ENCODE measurements around the gene AGAP1.

The AGAP1 gene

GRCh38 chr2:235591231-235591730 lies 97.4 kb downstream of the AGAP1 start:
- Histone ChIP-seq H3K36me3 (ENCODE audit: insufficient read depth, low read length) (no peaks in the 10 kb centered on the region), H3K9me3 (replicated peaks; ENCODE audit: low read length) (no peaks in the 10 kb centered on the region), H3K4me1 (ENCODE audit: control insufficient read depth, insufficient read depth, low read length) (no peaks in the 10 kb centered on the region), H3K4me3 (ENCODE audit: low read length) (no peak overlapping the region), H3K4me2 (ENCODE audit: low read length) (no peak overlapping the region), H3K9ac (ENCODE audit: low read depth, low read length) (no peak overlapping the region), H3K27me3 (ENCODE audit: control insufficient read depth, insufficient read depth, low read length) (no peaks in the 10 kb centered on the region)

GRCh38 chr2:235591921-235592320 lies 98.1 kb downstream of the AGAP1 start:
- no peak overlapping the region for H3K9ac ChIP-seq (ENCODE audit: low read depth, low read length)
- H3K4me3 ChIP-seq (ENCODE audit: low read length): no peak overlapping the region
- H3K27me3 ChIP-seq (ENCODE audit: control insufficient read depth, insufficient read depth, low read length): no peaks in the 10 kb centered on the region
- H3K4me1 ChIP-seq (ENCODE audit: control insufficient read depth, insufficient read depth, low read length): no peaks in the 10 kb centered on the region
- no peaks in the 10 kb centered on the region for H3K9me3 ChIP-seq (replicated peaks; ENCODE audit: low read length)
- no peaks in the 10 kb centered on the region for H3K36me3 ChIP-seq (ENCODE audit: insufficient read depth, low read length)
- H3K4me2 ChIP-seq (ENCODE audit: low read length): no peak overlapping the region

- Histone ChIP-seq H3K4me2 (ENCODE audit: low read length) (no peak overlapping the region), H3K4me1 (ENCODE audit: control insufficient read depth, insufficient read depth, low read length) (no peaks in the 10 kb centered on the region), H3K27me3 (ENCODE audit: control insufficient read depth, insufficient read depth, low read length) (no peaks in the 10 kb centered on the region), H3K9ac (ENCODE audit: low read depth, low read length) (no peak overlapping the region), H3K4me3 (ENCODE audit: low read length) (no peak overlapping the region), H3K36me3 (ENCODE audit: insufficient read depth, low read length) (no peaks in the 10 kb centered on the region), H3K9me3 (replicated peaks; ENCODE audit: low read length) (no peaks in the 10 kb centered on the region)
Observed at GRCh38 chr2:235592430-235592829, 98.6 kb downstream of the AGAP1 start.

DNA sequence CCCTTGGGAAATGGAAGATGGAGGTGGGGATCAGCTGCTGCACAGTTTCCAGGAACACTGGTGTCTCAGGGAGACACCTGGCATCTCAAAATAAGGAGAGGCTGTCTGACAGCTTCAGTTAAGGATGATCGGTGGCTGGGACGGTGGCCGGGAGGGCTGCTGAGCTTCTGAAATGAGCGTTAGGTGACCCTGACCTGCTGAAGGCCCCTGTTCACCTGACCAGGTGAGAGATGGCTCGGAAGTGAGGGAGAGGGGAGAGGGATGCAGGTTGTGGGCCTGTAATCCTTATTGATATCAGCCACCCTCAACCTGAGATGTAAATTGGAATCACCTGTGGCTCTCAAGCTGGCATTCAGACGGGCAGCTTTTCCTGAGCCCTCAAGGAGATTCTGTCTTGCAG lies 99.0 kb downstream of the AGAP1 start:
- Histone ChIP-seq H3K9me3 (replicated peaks; ENCODE audit: low read length) (no peaks in the 10 kb centered on the region), H3K27me3 (ENCODE audit: control insufficient read depth, insufficient read depth, low read length) (no peaks in the 10 kb centered on the region), H3K4me1 (ENCODE audit: control insufficient read depth, insufficient read depth, low read length) (no peaks in the 10 kb centered on the region), H3K4me2 (ENCODE audit: low read length) (no peak overlapping the region), H3K9ac (ENCODE audit: low read depth, low read length) (no peak overlapping the region), H3K4me3 (ENCODE audit: low read length) (no peak overlapping the region), H3K36me3 (ENCODE audit: insufficient read depth, low read length) (no peaks in the 10 kb centered on the region)

- no peaks in the 10 kb centered on the region for H3K4me1 ChIP-seq (ENCODE audit: control insufficient read depth, insufficient read depth, low read length)
- H3K4me2 ChIP-seq (ENCODE audit: low read length): no peak overlapping the region
- no peaks in the 10 kb centered on the region for H3K27me3 ChIP-seq (ENCODE audit: control insufficient read depth, insufficient read depth, low read length)
- H3K36me3 ChIP-seq (ENCODE audit: insufficient read depth, low read length): no peaks in the 10 kb centered on the region
- no peak overlapping the region for H3K9ac ChIP-seq (ENCODE audit: low read depth, low read length)
- H3K9me3 ChIP-seq (replicated peaks; ENCODE audit: low read length): no peaks in the 10 kb centered on the region
- no peak overlapping the region for H3K4me3 ChIP-seq (ENCODE audit: low read length)
Observed at GRCh38 chr2:235594041-235594440, 100.2 kb downstream of the AGAP1 start.

- no peaks in the 10 kb centered on the region for H3K36me3 ChIP-seq (ENCODE audit: insufficient read depth, low read length)
- H3K4me2 ChIP-seq (ENCODE audit: low read length): no peak overlapping the region
- no peak overlapping the region for H3K4me3 ChIP-seq (ENCODE audit: low read length)
- H3K9ac ChIP-seq (ENCODE audit: low read depth, low read length): no peak overlapping the region
- no peaks in the 10 kb centered on the region for H3K9me3 ChIP-seq (replicated peaks; ENCODE audit: low read length)
- no peaks in the 10 kb centered on the region for H3K27me3 ChIP-seq (ENCODE audit: control insufficient read depth, insufficient read depth, low read length)
- H3K4me1 ChIP-seq (ENCODE audit: control insufficient read depth, insufficient read depth, low read length): no peaks in the 10 kb centered on the region
Observed at GRCh38 chr2:235594964-235595363, 101.1 kb downstream of the AGAP1 start.

- H3K4me3 ChIP-seq (ENCODE audit: low read length): no peak overlapping the region
- H3K36me3 ChIP-seq (ENCODE audit: insufficient read depth, low read length): no peaks in the 10 kb centered on the region
- H3K4me2 ChIP-seq (ENCODE audit: low read length): no peak overlapping the region
- no peaks in the 10 kb centered on the region for H3K4me1 ChIP-seq (ENCODE audit: control insufficient read depth, insufficient read depth, low read length)
- H3K27me3 ChIP-seq (ENCODE audit: control insufficient read depth, insufficient read depth, low read length): no peaks in the 10 kb centered on the region
- no peak overlapping the region for H3K9ac ChIP-seq (ENCODE audit: low read depth, low read length)
- no peaks in the 10 kb centered on the region for H3K9me3 ChIP-seq (replicated peaks; ENCODE audit: low read length)
Observed at GRCh38 chr2:235595422-235596010, 101.7 kb downstream of the AGAP1 start.

DNA sequence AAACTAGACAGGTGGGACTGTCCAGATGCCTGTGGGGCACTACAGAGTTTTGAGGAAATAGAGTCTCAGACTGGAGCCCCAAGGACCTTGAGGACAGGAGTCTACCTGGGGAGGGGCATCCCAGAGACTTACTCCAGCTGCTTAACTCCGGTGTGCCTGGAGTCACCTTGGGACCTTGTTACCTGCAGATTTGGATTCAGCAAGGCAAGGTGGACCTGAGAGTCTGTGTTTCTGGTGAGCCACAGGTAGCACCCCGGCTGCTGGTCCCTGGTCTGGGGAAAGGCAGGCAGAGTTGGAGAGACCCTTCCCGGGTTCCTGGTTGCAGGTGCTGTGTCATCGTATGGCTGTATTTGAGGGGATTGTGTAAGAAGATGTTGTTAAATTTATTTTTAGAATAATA lies 102.4 kb downstream of the AGAP1 start:
- Histone ChIP-seq H3K9ac (ENCODE audit: low read depth, low read length) (no peak overlapping the region), H3K27me3 (ENCODE audit: control insufficient read depth, insufficient read depth, low read length) (no peaks in the 10 kb centered on the region), H3K4me2 (ENCODE audit: low read length) (no peak overlapping the region), H3K36me3 (ENCODE audit: insufficient read depth, low read length) (no peaks in the 10 kb centered on the region), H3K4me1 (ENCODE audit: control insufficient read depth, insufficient read depth, low read length) (no peaks in the 10 kb centered on the region), H3K9me3 (replicated peaks; ENCODE audit: low read length) (no peaks in the 10 kb centered on the region), H3K4me3 (ENCODE audit: low read length) (no peak overlapping the region)

- Histone ChIP-seq H3K27me3 (ENCODE audit: control insufficient read depth, insufficient read depth, low read length) (no peaks in the 10 kb centered on the region), H3K9me3 (replicated peaks; ENCODE audit: low read length) (no peaks in the 10 kb centered on the region), H3K4me1 (ENCODE audit: control insufficient read depth, insufficient read depth, low read length) (no peaks in the 10 kb centered on the region), H3K4me2 (ENCODE audit: low read length) (no peak overlapping the region), H3K36me3 (ENCODE audit: insufficient read depth, low read length) (no peaks in the 10 kb centered on the region), H3K9ac (ENCODE audit: low read depth, low read length) (no peak overlapping the region), H3K4me3 (ENCODE audit: low read length) (no peak overlapping the region)
Observed at GRCh38 chr2:235597081-235597615, 103.3 kb downstream of the AGAP1 start.

DNA sequence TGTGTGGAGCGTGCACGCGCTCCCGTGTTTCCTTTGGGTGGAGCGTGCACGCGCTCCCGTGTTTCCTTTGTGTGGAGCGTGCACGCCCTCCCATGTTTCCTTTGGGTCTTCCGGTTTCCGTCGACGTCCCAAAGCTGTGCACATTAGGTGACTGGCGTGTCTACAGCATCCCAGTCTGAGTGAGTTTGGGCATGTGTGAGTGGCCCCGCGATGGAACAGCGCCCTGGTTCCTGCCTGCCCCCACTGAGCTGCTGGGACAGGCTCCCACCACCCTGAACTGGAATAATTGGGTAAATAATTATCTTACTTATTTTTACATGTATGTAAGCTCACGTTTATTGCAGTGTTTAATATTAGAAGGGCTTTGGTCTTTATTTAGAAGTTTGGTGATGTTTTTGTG lies 104.2 kb downstream of the AGAP1 start:
- Histone ChIP-seq H3K36me3 (ENCODE audit: insufficient read depth, low read length) (no peaks in the 10 kb centered on the region), H3K4me1 (ENCODE audit: control insufficient read depth, insufficient read depth, low read length) (no peaks in the 10 kb centered on the region), H3K4me2 (ENCODE audit: low read length) (no peak overlapping the region), H3K9me3 (replicated peaks; ENCODE audit: low read length) (no peaks in the 10 kb centered on the region), H3K9ac (ENCODE audit: low read depth, low read length) (no peak overlapping the region), H3K27me3 (ENCODE audit: control insufficient read depth, insufficient read depth, low read length) (no peaks in the 10 kb centered on the region), H3K4me3 (ENCODE audit: low read length) (no peak overlapping the region)

DNA sequence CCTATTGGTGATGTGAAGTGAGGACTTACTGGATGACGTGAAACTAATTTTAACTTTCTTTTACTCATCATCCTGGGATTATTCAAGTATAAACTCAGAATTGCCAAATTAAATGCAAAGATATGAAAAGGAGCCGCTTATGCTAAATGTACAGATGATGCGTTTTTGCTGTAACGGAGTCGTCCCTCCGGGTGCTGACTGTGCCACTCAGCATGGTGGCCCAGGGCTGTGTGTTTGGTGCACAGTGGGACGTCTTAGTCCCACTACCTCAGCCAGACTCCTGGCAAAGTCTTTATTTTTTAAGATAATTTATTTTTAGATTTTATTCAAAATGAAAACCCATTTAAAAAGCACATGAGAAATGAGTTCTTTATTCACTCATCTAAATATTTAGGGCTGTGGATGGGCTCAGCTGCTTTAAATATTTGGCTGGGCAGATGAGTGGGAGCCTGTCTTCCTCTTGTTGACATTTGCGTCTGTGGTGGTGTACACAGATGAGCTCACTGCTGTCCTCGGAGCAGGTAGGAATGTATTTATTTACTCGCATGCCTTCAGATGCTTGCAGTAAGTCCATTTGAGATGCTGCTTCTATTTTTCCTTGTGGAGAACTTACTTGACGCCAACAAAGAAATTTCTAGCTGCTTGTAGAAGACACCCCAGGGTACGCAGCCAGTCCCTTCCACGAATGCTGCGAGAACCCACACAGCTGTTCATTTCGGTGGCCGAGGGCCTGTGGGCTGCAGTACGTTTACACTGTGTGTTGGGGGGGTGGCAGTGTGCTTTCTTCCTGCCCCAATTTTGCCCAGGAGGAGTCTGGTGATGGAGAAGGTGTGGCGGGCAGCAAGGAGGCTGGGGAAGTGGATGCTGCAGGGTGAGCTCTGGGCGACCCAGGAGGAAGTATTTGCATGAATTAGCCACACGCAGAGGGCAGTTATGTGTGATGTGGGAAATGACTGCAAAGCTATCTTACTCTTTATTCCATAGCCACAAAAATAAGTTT lies 105.0 kb downstream of the AGAP1 start:
- H3K9ac ChIP-seq (ENCODE audit: low read depth, low read length): no peak overlapping the region
- no peaks in the 10 kb centered on the region for H3K27me3 ChIP-seq (ENCODE audit: control insufficient read depth, insufficient read depth, low read length)
- H3K4me3 ChIP-seq (ENCODE audit: low read length): no peak overlapping the region
- no peaks in the 10 kb centered on the region for H3K9me3 ChIP-seq (replicated peaks; ENCODE audit: low read length)
- no peaks in the 10 kb centered on the region for H3K36me3 ChIP-seq (ENCODE audit: insufficient read depth, low read length)
- H3K4me2 ChIP-seq (ENCODE audit: low read length): no peak overlapping the region
- no peaks in the 10 kb centered on the region for H3K4me1 ChIP-seq (ENCODE audit: control insufficient read depth, insufficient read depth, low read length)
